ENCODE data around the gene PLEKHM3.

Gene PLEKHM3

DNA sequence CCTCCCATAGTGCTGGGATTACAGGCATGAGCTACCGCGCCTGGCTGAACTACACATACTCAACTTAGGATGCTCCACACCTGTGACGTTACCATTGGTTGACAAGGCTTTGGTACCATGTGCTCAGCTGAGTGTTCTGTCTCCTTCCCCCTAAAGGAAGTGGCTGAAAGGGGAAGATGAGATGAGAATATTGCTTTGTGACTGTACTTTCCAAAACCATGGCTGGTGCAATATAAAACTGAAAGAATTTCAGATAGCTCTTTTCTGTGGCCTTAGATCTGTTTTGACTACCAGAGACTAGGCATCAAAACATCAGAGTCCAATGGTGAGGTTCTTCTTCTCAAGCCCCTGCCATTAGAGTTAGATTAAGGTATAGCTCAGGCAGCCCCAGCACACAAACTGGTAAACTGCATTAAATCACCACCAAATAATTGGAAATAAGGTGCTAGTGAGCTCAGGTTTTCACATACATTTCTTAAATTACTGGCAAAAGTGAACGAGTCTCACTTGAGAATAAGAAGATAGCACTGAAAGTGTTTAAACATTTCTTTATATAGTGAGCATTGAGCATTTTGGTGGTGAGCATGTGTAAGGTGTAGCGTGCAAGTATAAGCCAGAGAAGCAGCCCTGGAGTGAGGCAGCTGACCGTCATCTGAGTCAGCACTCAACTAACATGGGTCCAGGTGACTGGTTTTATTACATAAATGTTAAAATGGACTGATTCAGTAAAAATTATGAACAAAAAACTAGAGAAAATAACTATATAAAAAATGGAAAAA, 142.1 kb downstream of the PLEKHM3 start (continued):
- TF ChIP-seq KLF7 (tag by site-specific recombination; IDR thresholded peaks at IDR 0.05; ENCODE audit: borderline replicate concordance), result no peak
- TF ChIP-seq, protein P1, sequence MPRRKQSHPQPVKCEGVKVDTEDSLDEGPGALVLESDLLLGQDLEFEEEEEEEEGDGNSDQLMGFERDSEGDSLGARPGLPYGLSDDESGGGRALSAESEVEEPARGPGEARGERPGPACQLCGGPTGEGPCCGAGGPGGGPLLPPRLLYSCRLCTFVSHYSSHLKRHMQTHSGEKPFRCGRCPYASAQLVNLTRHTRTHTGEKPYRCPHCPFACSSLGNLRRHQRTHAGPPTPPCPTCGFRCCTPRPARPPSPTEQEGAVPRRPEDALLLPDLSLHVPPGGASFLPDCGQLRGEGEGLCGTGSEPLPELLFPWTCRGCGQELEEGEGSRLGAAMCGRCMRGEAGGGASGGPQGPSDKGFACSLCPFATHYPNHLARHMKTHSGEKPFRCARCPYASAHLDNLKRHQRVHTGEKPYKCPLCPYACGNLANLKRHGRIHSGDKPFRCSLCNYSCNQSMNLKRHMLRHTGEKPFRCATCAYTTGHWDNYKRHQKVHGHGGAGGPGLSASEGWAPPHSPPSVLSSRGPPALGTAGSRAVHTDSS (tag by site-specific recombination; IDR thresholded peaks at IDR 0.05), result no peak
- no peak for TF ChIP-seq ZNF571 (tag by site-specific recombination; IDR thresholded peaks at IDR 0.05)
- TF ChIP-seq KLF8 (tag by site-specific recombination; IDR thresholded peaks at IDR 0.05), result no peak
- no peak for TF ChIP-seq ZNF146 (tag by site-specific recombination; IDR thresholded peaks at IDR 0.05)
- TF ChIP-seq, protein P2, sequence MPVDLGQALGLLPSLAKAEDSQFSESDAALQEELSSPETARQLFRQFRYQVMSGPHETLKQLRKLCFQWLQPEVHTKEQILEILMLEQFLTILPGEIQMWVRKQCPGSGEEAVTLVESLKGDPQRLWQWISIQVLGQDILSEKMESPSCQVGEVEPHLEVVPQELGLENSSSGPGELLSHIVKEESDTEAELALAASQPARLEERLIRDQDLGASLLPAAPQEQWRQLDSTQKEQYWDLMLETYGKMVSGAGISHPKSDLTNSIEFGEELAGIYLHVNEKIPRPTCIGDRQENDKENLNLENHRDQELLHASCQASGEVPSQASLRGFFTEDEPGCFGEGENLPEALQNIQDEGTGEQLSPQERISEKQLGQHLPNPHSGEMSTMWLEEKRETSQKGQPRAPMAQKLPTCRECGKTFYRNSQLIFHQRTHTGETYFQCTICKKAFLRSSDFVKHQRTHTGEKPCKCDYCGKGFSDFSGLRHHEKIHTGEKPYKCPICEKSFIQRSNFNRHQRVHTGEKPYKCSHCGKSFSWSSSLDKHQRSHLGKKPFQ (tag by site-specific recombination; IDR thresholded peaks at IDR 0.05), result no peak
- TF ChIP-seq, protein P3, sequence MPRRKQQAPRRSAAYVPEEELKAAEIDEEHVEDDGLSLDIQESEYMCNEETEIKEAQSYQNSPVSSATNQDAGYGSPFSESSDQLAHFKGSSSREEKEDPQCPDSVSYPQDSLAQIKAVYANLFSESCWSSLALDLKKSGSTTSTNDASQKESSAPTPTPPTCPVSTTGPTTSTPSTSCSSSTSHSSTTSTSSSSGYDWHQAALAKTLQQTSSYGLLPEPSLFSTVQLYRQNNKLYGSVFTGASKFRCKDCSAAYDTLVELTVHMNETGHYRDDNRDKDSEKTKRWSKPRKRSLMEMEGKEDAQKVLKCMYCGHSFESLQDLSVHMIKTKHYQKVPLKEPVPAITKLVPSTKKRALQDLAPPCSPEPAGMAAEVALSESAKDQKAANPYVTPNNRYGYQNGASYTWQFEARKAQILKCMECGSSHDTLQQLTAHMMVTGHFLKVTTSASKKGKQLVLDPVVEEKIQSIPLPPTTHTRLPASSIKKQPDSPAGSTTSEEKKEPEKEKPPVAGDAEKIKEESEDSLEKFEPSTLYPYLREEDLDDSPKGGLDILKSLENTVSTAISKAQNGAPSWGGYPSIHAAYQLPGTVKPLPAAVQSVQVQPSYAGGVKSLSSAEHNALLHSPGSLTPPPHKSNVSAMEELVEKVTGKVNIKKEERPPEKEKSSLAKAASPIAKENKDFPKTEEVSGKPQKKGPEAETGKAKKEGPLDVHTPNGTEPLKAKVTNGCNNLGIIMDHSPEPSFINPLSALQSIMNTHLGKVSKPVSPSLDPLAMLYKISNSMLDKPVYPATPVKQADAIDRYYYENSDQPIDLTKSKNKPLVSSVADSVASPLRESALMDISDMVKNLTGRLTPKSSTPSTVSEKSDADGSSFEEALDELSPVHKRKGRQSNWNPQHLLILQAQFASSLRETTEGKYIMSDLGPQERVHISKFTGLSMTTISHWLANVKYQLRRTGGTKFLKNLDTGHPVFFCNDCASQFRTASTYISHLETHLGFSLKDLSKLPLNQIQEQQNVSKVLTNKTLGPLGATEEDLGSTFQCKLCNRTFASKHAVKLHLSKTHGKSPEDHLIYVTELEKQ (tag by site-specific recombination; IDR thresholded peaks at IDR 0.05; ENCODE audit: borderline replicate concordance), result no peak
- no peak for TF ChIP-seq SP3 (tag by site-specific recombination; IDR thresholded peaks at IDR 0.05)
- TF ChIP-seq ZBTB7A (tag by site-specific recombination; IDR thresholded peaks at IDR 0.05; ENCODE audit: low read depth), result no peak
- TF ChIP-seq ZNF544 (tag by site-specific recombination; IDR thresholded peaks at IDR 0.05), result no peak

DNA sequence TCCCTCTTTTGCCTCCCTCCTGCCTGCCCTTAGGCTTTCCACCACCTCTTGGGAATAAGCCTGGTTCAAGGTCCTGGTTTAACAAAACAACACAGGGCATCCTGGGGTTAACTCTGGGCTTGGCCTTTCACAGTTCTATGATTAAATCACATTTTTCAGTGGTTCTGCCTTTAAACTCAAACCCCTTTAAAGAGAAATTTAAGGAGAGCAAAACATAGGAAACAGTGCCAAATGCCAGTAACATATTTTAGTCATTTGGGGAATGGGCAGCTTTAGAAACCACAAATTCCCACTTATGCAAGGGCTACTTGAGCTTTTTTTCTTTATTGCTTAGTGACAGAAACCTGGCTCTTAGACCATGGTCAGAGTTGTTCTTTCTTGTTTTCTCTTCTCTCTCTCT, 143.4 kb downstream of the PLEKHM3 start:
- Histone ChIP-seq H3K36me3 (ENCODE audit: control insufficient read depth in 2 of 2, insufficient read depth in 1 of 2, low read length in 2 of 2) (no peaks in the 10 kb centered on the region), H3K4me3 (ENCODE audit: low read depth, low read length) (no peak overlapping the region), H3K9me3 (ENCODE audit: control insufficient read depth, insufficient read depth, low read depth, low read length) (no peaks in the 10 kb centered on the region), H3K27ac (ENCODE audit: extremely low read depth, low read depth, low read length) (no peak overlapping the region), H3K4me1 (ENCODE audit: control insufficient read depth, insufficient read depth, low read length) (no peaks in the 10 kb centered on the region)
- CTCF ChIA-PET, result interaction anchor here (0.6 kb wide), 1 partner anchor 84 kb away, joined by 5 read pairs; no protein-coding TSS in a partner anchor
- TF ChIP-seq EGR2 (tag by site-specific recombination; IDR thresholded peaks at IDR 0.05; ENCODE audit: low read depth) (no peak), SP2 (tag by site-specific recombination; IDR thresholded peaks at IDR 0.05) (no peak), ZNF341 (tag by site-specific recombination; IDR thresholded peaks at IDR 0.05; ENCODE audit: low read depth) (no peak), KLF16 (tag by site-specific recombination; IDR thresholded peaks at IDR 0.05) (no peak), ZNF776 (tag by site-specific recombination; IDR thresholded peaks at IDR 0.05; ENCODE audit: borderline replicate concordance) (no peak), ZNF521 (tag by site-specific recombination; IDR thresholded peaks at IDR 0.05) (no peak), BCL11B (tag by site-specific recombination; IDR thresholded peaks at IDR 0.05; ENCODE audit: low read depth) (no peak)
- POLR2A ChIA-PET, result no interaction called here

DNA sequence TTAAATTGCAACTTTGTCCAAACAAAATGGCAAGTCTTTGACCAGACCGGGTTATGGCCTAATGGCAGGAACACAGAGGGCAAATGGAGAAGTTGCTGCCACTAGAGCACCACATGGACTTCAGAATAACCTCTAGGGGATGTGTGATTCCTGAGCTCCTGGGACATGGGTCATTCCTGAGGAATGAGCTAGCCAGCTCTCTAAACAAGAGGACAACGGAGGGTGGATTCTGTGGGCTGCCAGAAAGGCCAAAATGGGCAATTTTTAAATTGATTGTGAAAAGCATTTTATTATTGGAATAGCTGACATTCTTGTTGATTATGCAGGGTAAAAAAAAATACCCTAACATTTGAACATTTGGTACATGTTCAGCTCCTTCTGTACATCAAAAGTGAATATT, 145.8 kb downstream of the PLEKHM3 start:
- H3K9me3 ChIP-seq (ENCODE audit: control insufficient read depth, insufficient read depth, low read depth, low read length), result no peaks in the 10 kb centered on the region
- no peak overlapping the region for H3K27ac ChIP-seq (ENCODE audit: extremely low read depth, low read depth, low read length)
- H3K36me3 ChIP-seq (ENCODE audit: control insufficient read depth in 2 of 2, insufficient read depth in 1 of 2, low read length in 2 of 2), result no peaks in the 10 kb centered on the region
- H3K4me3 ChIP-seq (ENCODE audit: low read depth, low read length), result no peak overlapping the region
- H3K4me1 ChIP-seq (ENCODE audit: control insufficient read depth, insufficient read depth, low read length), result no peaks in the 10 kb centered on the region
- TF ChIP-seq SALL2 (tag by site-specific recombination; IDR thresholded peaks at IDR 0.05; ENCODE audit: borderline replicate concordance) (no peak), ZNF670 (tag by site-specific recombination; IDR thresholded peaks at IDR 0.05; ENCODE audit: low read depth) (no peak)
- ChIA-PET CTCF (interaction anchor here (0.6 to 1.1 kb wide), 4 partner anchors 73 to 161 kb away, joined by 3 to 6 read pairs (median 3); no protein-coding TSS in a partner anchor), POLR2A (no interaction called here)
